GM12875 (cell line): ENCODE measurements around the gene COA8.

Source experiments
- H3K4me3 ChIP-seq: one replicate; pipeline ENCODE4 v1.5.1; 2011; ENCODE audit warnings: low read depth, low read length, control low read depth
- TF ChIP-seq, protein P1 (sequence below): IDR thresholded peaks from 2 replicates; pipeline ENCODE4 v1.5.1; 2011; ENCODE audit warnings: low read depth, mild to moderate bottlenecking, control low read depth, inconsistent platforms, low read length, moderate library complexity, borderline replicate concordance; ENCODE audit not compliant: insufficient read depth

Gene COA8

DNA sequence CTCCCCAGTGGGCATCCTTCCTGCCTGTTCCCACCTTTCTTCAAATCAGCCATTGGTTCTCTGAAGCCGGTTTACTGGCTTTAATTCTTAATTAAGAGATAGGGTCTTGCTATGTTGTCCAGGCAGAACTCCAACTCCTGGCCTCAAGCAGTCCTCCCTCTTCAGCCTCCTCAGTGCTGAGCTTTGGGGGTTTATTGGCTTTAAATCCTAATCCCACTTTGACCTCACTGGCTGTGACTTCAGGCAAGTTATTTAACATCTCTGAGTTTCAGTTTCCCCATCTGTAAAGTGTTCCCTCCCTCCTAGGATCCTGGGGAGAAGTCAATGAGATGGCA lies 35.9 kb upstream of the COA8 start:
- no peak overlapping the region for H3K4me3 ChIP-seq
- TF ChIP-seq, protein P1, sequence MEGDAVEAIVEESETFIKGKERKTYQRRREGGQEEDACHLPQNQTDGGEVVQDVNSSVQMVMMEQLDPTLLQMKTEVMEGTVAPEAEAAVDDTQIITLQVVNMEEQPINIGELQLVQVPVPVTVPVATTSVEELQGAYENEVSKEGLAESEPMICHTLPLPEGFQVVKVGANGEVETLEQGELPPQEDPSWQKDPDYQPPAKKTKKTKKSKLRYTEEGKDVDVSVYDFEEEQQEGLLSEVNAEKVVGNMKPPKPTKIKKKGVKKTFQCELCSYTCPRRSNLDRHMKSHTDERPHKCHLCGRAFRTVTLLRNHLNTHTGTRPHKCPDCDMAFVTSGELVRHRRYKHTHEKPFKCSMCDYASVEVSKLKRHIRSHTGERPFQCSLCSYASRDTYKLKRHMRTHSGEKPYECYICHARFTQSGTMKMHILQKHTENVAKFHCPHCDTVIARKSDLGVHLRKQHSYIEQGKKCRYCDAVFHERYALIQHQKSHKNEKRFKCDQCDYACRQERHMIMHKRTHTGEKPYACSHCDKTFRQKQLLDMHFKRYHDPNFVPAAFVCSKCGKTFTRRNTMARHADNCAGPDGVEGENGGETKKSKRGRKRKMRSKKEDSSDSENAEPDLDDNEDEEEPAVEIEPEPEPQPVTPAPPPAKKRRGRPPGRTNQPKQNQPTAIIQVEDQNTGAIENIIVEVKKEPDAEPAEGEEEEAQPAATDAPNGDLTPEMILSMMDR, result no peak

- H3K4me3 ChIP-seq, result peak overlapping the region; percentile 86
- TF ChIP-seq, protein P1, result no peak
These were observed 35.2 kb upstream of the COA8 start for GRCh38 chr14:103527408-103528145.

- H3K4me3 ChIP-seq, result peak overlapping the region; percentile 86
- TF ChIP-seq, protein P1, result no peak
These were observed 34.6 kb upstream of the COA8 start for GRCh38 chr14:103528146-103528586.

DNA sequence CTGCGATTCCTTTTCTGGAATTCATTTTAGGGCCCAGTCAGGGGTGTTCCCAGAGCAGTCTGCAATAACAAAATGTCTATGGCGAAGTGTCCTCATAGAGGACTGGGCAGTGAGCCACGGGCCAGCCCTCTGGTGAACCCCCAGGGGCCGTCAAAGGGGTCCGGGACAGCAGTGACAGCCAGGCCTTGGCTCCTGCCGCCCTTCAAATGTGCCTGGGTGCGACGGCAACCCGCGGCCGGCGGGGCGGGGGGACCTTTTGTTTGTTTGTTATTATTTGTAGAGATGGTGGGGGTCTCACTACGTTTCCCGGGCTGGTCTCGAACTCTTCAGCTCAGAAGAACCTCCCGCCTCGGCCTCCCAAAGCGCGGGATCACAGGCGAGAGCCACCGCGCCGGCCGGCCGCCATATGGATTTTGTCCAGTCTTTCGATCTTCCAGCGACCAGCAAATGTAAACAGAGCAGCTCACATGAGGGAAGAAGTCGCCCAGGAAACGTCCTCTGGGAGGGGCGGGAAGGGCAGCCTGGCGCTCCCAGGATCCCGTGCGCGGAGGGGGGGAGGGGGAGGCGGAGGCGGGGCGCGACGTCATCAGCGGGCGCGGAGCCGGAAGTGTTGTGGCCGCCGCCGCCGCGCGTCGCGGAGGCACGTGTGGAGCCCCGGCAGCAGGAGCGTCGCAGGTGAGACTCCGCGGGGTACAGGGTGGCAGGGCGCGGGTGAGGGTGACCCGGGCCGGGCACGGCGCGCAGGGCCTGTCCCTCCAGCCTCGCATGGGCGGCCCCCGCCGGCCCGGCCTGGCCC lies 34.0 kb upstream of the COA8 start, which contains the start of gene TRMT61A:
TSS of gene TRMT61A (plus strand) at position 610 of the 796 bp plus-strand sequence. CDS start 783 bp downstream, outside the sequence.
- TF ChIP-seq, protein P1, result no peak
- H3K4me3 ChIP-seq, result peak within 1 kb of the TSS; percentile 86

DNA sequence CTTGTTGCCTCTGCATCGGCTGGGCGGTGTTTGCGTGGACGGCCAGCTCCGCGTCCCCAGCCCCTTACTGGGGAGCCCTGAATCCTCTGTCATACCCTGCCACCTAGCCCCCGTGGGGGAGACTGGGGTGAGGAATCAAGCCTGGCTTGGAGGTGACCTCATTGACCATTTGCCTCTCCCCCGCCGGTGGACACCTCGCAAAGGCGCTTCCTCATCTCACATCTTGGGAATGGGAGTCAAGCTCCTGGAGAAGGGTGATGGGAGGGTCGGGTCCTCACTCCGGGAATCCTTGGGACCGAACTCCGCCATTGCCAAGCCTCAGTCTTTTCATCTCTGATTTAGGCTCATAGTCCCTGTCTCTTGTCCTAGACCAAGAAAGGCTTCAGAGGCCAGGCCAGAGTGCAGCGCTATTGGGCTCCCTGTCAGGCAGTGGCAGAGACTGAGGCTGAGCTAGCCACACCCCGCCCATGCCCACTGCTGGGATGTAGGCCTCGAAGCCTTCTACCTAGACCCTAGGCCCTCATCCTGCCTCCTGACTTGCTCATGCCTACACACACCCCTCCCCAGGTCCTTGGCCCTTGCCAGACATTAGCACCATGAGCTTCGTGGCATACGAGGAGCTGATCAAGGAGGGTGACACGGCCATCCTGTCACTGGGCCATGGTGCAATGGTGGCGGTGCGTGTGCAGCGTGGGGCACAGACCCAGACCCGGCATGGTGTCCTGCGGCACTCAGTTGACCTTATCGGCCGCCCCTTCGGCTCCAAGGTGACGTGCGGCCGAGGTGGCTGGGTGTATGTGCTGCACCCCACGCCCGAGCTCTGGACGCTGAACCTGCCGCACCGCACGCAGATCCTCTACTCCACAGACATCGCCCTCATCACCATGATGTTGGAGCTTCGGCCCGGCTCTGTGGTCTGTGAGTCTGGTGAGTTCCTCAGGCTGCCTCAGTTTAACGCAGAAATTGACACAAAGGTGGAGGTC lies 33.1 kb upstream of the COA8 start:
- TF ChIP-seq, protein P1, result no peak
- peak overlapping the region; percentile 86 for H3K4me3 ChIP-seq

- peak overlapping the region; percentile 86 for H3K4me3 ChIP-seq
These were observed 32.4 kb upstream of the COA8 start for GRCh38 chr14:103530390-103530789.

More at GRCh38 chr14:103530390-103530789, 32.4 kb upstream of the COA8 start:
- TF ChIP-seq, protein P1, result no peak
